NB4 (cell line): ENCODE measurements around the gene TRMT1L.

ENCODE experiments used
- MYC ChIP-seq: IDR thresholded peaks from 2 replicates; pipeline ENCODE4 v1.6.1; 2011; ENCODE audit warnings: low read depth, low read length
- POLR2A ChIP-seq: IDR thresholded peaks from 2 replicates; pipeline ENCODE4 v1.6.1; 2011; ENCODE audit warnings: mild to moderate bottlenecking; ENCODE audit not compliant: insufficient read length; ENCODE audit errors: extremely low read depth
- TF ChIP-seq, protein P1 (sequence below): IDR thresholded peaks from one replicate; pipeline ENCODE4 v1.5.1; 2012; ENCODE audit warnings: low read depth, low read length
- TF ChIP-seq, protein P2 (sequence below): IDR thresholded peaks from 2 replicates; pipeline ENCODE4 v1.6.1; 2011; ENCODE audit warnings: low read depth, low read length

DNA sequence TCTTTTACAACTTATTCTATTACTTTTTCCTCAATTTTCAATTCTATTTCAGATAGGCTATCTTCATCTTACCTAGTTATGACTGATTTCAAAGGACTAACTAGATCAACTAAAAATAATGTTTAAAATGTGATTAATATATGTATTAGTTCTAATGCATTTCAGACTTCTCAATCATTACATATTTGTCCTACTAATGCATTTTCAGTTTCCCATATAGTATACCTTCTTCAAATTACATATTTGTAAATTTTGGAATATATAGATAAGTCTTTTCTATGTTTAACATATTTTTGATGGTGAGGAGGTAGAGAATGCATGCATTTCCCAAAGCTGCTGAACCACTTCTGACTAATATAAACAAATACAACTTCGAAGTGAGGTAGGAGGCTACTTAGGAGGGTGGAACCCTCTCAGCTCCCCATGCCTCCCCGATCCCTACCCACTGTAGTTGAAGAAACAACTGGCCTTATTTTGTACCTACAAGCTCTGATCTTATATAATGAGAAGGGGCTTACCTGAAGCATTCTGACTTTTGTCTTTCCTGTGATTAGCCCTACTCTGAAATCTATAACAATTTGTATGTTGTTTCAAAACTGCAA lies 1.7 kb downstream of the TRMT1L start:
- TF ChIP-seq, protein P1, sequence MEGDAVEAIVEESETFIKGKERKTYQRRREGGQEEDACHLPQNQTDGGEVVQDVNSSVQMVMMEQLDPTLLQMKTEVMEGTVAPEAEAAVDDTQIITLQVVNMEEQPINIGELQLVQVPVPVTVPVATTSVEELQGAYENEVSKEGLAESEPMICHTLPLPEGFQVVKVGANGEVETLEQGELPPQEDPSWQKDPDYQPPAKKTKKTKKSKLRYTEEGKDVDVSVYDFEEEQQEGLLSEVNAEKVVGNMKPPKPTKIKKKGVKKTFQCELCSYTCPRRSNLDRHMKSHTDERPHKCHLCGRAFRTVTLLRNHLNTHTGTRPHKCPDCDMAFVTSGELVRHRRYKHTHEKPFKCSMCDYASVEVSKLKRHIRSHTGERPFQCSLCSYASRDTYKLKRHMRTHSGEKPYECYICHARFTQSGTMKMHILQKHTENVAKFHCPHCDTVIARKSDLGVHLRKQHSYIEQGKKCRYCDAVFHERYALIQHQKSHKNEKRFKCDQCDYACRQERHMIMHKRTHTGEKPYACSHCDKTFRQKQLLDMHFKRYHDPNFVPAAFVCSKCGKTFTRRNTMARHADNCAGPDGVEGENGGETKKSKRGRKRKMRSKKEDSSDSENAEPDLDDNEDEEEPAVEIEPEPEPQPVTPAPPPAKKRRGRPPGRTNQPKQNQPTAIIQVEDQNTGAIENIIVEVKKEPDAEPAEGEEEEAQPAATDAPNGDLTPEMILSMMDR: no peak
- TF ChIP-seq MYC: no peak
- TF ChIP-seq POLR2A: no peak
- TF ChIP-seq, protein P2, sequence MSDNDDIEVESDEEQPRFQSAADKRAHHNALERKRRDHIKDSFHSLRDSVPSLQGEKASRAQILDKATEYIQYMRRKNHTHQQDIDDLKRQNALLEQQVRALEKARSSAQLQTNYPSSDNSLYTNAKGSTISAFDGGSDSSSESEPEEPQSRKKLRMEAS: no peak
